Right lobe of liver (tissue), 4 donors: ENCODE measurements around the gene MBD3.

ENCODE experiments used
- CTCF ChIP-seq, 4 donors: fragments of 200-600 bp in 3 of 4; fragments of 450-650 bp in 1 of 4; IDR thresholded peaks; one replicate each; pipeline versions ENCODE4 v1.5.1 to v1.8.0; 2016 to 2022; ENCODE audit warnings: antibody characterized with exemption in 4 of 4, mild to moderate bottlenecking in 2 of 4
- POLR2A ChIP-seq: fragments of 450-650 bp; IDR thresholded peaks from one replicate; pipeline ENCODE4 v1.6.1; 2017; ENCODE audit warnings: antibody characterized with exemption, mild to moderate bottlenecking
- donor health status: DM: no; HTN: no; CAD: no.
- donor health status: DM: no; HTN: no; CAD: no.
- donor health status: DM: no; HTN: yes; CAD: no.

- no peak for TF ChIP-seq POLR2A
- no peak for TF ChIP-seq CTCF (IDR thresholded peaks at IDR 0.05)
These were observed 41.7 kb upstream of the MBD3 start for GRCh38 chr19:1634242-1634937.
